Epithelial cell of esophagus (primary cell): ENCODE data around the gene CNPY2.
"Not testable (repeated sequence)": the region's sequence is repeated elsewhere in the genome, so short reads cannot be mapped to it uniquely, and the experiment has no call there.

Source experiments
- DNase-seq: peaks from one replicate; pipeline ENCODE4 v3.0.0; 2010; ENCODE audit warnings: low read depth
- H3K4me3 ChIP-seq: 2 replicates; pipeline ENCODE4 v1.5.1; 2011; ENCODE audit warnings: mild to moderate bottlenecking, low read length, control low read depth
- TF ChIP-seq, protein P1 (sequence below): IDR thresholded peaks from 2 replicates; pipeline ENCODE4 v1.5.1; 2011; ENCODE audit warnings: low read depth, mild to moderate bottlenecking, low read length, control low read depth, inconsistent platforms; ENCODE audit not compliant: insufficient read depth; ENCODE audit errors: missing control alignments

Gene CNPY2

DNA sequence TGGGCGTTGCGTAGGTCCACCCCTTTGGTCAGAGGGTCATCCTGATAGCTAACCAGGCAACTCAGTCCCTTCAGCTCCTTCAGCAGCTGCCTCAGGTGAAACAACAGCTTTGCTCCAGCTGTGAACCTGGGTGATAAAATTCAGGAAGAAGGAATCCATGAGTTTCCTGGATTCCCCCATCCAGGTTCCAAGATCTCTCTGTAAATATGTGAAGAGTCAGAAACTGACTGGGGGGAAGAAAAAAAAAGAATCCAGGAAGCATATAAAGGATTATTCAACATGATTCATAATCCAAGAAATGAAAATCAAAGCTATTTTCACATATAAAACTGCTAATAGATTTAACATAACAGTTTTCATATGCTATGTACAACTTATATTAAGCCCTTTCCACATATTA, 35.5 kb upstream of the CNPY2 start:
- TF ChIP-seq, protein P1, sequence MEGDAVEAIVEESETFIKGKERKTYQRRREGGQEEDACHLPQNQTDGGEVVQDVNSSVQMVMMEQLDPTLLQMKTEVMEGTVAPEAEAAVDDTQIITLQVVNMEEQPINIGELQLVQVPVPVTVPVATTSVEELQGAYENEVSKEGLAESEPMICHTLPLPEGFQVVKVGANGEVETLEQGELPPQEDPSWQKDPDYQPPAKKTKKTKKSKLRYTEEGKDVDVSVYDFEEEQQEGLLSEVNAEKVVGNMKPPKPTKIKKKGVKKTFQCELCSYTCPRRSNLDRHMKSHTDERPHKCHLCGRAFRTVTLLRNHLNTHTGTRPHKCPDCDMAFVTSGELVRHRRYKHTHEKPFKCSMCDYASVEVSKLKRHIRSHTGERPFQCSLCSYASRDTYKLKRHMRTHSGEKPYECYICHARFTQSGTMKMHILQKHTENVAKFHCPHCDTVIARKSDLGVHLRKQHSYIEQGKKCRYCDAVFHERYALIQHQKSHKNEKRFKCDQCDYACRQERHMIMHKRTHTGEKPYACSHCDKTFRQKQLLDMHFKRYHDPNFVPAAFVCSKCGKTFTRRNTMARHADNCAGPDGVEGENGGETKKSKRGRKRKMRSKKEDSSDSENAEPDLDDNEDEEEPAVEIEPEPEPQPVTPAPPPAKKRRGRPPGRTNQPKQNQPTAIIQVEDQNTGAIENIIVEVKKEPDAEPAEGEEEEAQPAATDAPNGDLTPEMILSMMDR = no peak
- no peak for DNase-seq
- no peak overlapping the region for H3K4me3 ChIP-seq

DNA sequence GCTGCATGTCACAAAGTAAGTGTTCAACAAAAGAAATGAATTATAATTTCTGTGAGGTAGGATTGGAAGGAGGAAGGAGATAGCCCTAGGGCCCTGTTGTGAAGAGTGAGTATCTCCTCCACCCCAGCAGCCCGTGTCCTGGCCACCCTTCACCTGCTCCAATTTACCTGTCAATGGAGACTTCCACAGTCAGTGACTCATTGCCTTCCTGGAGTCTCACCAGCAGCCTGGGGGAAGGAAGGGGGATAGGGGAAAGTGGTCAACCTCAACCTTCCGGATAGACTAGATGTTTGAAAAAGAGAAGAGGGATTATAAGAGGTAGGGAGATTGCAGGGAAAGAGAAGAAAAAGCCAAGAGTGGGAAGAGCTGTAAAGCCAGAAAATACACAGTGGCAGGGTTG, 34.9 kb upstream of the CNPY2 start:
- TF ChIP-seq, protein P1 = no peak
- peak; percentile 34 for DNase-seq
- H3K4me3 ChIP-seq = no peak overlapping the region

DNA sequence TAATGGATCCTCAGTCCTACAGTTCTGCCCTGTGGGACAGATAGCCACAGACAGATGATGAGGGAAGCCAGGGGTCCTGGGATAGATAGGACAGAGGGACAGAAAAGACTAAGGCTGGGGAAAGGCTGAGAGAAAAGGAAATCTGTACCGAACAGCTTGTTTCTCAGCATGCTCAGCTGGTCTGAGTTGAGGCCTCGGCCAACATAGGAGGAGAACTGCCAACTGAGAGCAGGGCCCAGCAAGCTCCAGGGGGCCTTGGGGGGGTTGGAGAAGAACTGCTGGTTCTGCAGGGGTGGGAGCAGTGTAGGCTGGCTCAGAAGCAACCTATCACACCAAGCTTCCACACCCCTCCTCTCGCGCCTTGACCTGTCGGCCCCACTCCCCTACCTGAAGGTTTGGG, 33.0 kb upstream of the CNPY2 start:
- H3K4me3 ChIP-seq = no peak overlapping the region
- DNase-seq = no peak
- TF ChIP-seq, protein P1 = no peak

DNA sequence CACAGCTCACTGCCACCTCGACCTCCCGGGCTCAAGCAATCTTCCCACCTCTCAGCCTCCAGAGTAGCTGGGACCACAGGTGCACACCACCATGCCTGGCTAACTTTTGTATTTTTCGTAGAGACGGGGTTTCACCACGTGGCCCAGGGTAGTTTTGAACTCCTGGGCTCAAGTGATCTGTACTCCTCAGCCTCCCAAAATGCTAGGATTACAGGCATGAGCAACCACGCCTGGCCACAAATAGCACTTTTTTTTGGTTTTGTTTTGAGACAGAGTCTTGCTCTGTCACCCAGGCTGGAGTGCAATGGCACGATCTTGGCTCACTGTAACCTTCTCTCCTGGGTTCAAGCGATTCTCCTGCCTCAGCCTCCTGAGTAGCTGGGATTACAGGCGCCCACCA, 31.5 kb upstream of the CNPY2 start:
- not testable (repeated sequence) for H3K4me3 ChIP-seq, DNase-seq

DNA sequence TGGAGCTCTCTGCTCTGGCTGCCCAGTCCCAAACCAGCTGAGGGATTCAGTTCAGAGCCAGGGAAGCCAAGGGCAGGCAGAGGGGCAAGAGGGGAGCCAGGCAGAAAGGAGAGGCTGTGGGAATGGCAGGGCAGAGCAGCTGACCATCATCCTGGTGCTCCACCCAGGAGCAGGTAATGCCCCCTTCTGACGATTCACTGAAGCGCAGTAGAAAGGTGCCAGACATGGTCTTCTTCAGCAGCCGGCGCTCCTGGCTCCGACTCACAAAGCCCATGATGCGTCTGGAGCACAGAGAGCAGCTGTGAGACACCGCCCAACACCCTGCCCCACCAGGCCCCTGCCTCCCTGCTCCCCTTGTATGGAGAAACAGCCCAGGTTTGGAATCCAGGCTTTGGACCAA, 30.9 kb upstream of the CNPY2 start:
- TF ChIP-seq, protein P1 = no peak
- peak; percentile 22 for DNase-seq

DNA sequence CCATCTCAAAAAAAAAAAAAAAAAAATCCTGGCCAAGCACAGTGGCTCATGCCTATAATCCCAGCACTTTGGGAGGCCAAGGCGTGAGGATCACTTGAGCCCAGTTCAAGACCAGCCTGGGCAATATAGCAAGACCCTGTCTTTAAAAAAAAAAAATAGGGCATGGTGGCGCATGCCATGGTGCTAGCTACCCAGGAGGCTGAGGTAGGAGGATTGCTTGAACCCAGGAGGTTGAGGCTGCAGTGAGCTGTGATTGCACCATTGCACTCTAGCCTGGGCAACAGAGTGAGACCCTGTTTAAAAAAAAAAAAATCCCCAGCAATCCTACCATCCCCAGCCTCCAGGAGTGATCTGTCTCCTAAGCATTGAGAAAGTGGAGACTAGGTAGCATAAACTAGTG, 26.5 kb upstream of the CNPY2 start:
- not testable (repeated sequence) for H3K4me3 ChIP-seq, DNase-seq

More for the DNA sequence above, 30.9 kb upstream of the CNPY2 start:
- H3K4me3 ChIP-seq = no peak overlapping the region

DNA sequence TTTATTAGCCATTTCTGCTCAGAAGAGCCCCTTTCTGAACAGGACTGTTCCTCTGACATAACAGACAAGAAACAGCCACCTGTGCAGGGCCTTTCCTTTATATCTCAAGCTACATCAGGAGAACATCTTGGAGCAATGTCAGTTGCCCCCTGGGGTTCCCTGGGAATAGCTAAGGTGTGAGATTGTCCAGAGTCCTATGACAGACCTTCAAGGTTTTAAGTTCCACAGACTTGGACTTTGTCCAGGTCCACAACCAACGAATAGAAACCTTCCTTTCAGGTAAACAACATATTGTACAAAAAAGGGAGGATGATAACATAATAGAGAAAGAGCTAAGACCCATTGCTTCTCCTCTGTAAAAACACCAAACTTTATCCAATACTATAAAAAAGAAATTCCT, 25.8 kb upstream of the CNPY2 start:
- no peak for DNase-seq
- TF ChIP-seq, protein P1 = no peak
- no peak overlapping the region for H3K4me3 ChIP-seq

DNA sequence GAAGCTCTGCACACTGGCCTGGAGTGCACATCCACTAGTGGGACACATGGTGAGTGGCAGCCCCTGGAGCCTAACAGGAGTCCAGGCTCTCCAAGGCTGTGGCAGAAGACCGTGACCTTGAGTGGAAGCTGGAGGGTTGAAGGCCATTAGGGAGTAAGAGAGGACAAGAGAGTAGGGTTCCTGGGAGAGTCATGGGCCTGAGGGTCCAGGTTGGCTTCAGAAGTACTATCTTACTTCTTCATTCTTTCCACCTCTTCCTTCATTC, 23.3 kb upstream of the CNPY2 start:
- TF ChIP-seq, protein P1 = no peak
- H3K4me3 ChIP-seq = no peak overlapping the region
- no peak for DNase-seq
